Measurements from ENCODE around the gene ARFGAP1. TPM values are rescaled to one million over a fixed set of nuclear protein-coding genes. Genes with fewer than 3 reads are reported as not detected.

Gene ARFGAP1
- total RNA-seq, 1 donor from 2014 or later: 57.0 TPM

- no peaks in the 10 kb centered on the region for H3K4me1 ChIP-seq
- no peak overlapping the region for H3K4me3 ChIP-seq
- H3K27me3 ChIP-seq: no peaks in the 10 kb centered on the region
- TF ChIP-seq CTCF (IDR thresholded peaks at IDR 0.05): no peak
- no peaks in the 10 kb centered on the region for H3K9me3 ChIP-seq
- H3K27ac ChIP-seq: no peak overlapping the region
- H3K36me3 ChIP-seq: no peaks in the 10 kb centered on the region
- no peak for DNase-seq (ENCODE audit: low spot score in 2 of 2)
- intact Hi-C loops (cut with DNase I): no loop called here
Measured at GRCh38 chr20:63264000-63264399, 8.6 kb upstream of the ARFGAP1 start.

GRCh38 chr20:63264519-63264918, 8.1 kb upstream of the ARFGAP1 start:
- no peak overlapping the region for H3K27ac ChIP-seq
- intact Hi-C loops (cut with DNase I): no loop called here
- DNase-seq (ENCODE audit: low spot score in 2 of 2): no peak
- TF ChIP-seq CTCF (IDR thresholded peaks at IDR 0.05): no peak
- H3K36me3 ChIP-seq: no peaks in the 10 kb centered on the region
- H3K9me3 ChIP-seq: no peaks in the 10 kb centered on the region
- no peaks in the 10 kb centered on the region for H3K4me1 ChIP-seq
- H3K27me3 ChIP-seq: no peaks in the 10 kb centered on the region
- no peak overlapping the region for H3K4me3 ChIP-seq

- Histone ChIP-seq H3K27ac (no peak overlapping the region), H3K4me1 (no peaks in the 10 kb centered on the region), H3K27me3 (no peaks in the 10 kb centered on the region), H3K4me3 (no peak overlapping the region), H3K9me3 (no peaks in the 10 kb centered on the region), H3K36me3 (no peaks in the 10 kb centered on the region)
- no peak for DNase-seq (ENCODE audit: low spot score in 2 of 2)
- intact Hi-C loops (cut with DNase I): no loop called here
- no peak for TF ChIP-seq CTCF (IDR thresholded peaks at IDR 0.05)
Measured at GRCh38 chr20:63265891-63266515, 6.6 kb upstream of the ARFGAP1 start.

- H3K4me3 ChIP-seq: no peak overlapping the region
- H3K4me1 ChIP-seq: peaks cover 2 to 3% of the 10 kb centered on the region in 2 donors
- intact Hi-C loops (cut with DNase I): no loop called here
- H3K27ac ChIP-seq: no peak overlapping the region
- no peaks in the 10 kb centered on the region for H3K9me3 ChIP-seq
- no peak for DNase-seq (ENCODE audit: low spot score in 2 of 2)
- TF ChIP-seq CTCF (IDR thresholded peaks at IDR 0.05): no peak
- H3K36me3 ChIP-seq: no peaks in the 10 kb centered on the region
- no peaks in the 10 kb centered on the region for H3K27me3 ChIP-seq
Measured at GRCh38 chr20:63267691-63268090, 4.9 kb upstream of the ARFGAP1 start.

- intact Hi-C loops (cut with DNase I): no loop called here
Measured at GRCh38 chr20:63268256-63268655, 4.4 kb upstream of the ARFGAP1 start.

More at GRCh38 chr20:63268256-63268655, 4.4 kb upstream of the ARFGAP1 start:
- H3K4me3 ChIP-seq: no peak overlapping the region
- no peaks in the 10 kb centered on the region for H3K27me3 ChIP-seq
- no peaks in the 10 kb centered on the region for H3K36me3 ChIP-seq
- no peaks in the 10 kb centered on the region for H3K9me3 ChIP-seq
- no peak for DNase-seq (ENCODE audit: low spot score in 2 of 2)
- H3K27ac ChIP-seq: no peak overlapping the region
- TF ChIP-seq CTCF (IDR thresholded peaks at IDR 0.05): no peak
- peaks cover 2 to 3% of the 10 kb centered on the region in 2 donors for H3K4me1 ChIP-seq
